ENCODE results near the gene ARHGAP10.

ARHGAP10 gene

DNA sequence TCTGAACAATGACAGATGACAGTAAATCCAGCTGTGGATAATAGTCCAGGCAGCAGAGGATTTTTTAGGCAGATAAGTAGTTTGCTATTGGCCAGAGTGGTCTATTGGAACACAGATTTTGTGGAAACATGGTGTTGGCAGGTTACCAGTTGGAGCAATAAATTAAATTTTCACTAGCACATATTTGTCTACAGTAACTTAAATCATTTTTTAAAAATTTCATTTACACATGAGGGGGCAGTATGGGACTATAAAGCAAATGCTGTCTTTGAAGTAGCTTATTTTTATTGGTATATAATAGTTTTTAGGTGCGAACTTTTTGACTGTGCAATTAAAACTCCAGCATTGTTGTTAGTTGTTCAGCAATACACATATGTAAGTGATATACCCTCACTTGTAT, 289.8 kb downstream of the ARHGAP10 start:
- H3K27me3 ChIP-seq, result no peaks in the 10 kb centered on the region
- no peaks in the 10 kb centered on the region for H3K9me3 ChIP-seq
- H3K36me3 ChIP-seq, result peaks cover 3% of the 10 kb centered on the region; the same call in 1 of the 2 replicates
- DNase-seq, result no peak
- H3K4me1 ChIP-seq, result peaks cover 6% of the 10 kb centered on the region
- no peak overlapping the region for H3K4me3 ChIP-seq (ENCODE audit: low read depth, low read length)
- TF ChIP-seq, protein P1, sequence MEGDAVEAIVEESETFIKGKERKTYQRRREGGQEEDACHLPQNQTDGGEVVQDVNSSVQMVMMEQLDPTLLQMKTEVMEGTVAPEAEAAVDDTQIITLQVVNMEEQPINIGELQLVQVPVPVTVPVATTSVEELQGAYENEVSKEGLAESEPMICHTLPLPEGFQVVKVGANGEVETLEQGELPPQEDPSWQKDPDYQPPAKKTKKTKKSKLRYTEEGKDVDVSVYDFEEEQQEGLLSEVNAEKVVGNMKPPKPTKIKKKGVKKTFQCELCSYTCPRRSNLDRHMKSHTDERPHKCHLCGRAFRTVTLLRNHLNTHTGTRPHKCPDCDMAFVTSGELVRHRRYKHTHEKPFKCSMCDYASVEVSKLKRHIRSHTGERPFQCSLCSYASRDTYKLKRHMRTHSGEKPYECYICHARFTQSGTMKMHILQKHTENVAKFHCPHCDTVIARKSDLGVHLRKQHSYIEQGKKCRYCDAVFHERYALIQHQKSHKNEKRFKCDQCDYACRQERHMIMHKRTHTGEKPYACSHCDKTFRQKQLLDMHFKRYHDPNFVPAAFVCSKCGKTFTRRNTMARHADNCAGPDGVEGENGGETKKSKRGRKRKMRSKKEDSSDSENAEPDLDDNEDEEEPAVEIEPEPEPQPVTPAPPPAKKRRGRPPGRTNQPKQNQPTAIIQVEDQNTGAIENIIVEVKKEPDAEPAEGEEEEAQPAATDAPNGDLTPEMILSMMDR (IDR thresholded peaks at IDR 0.05; ENCODE audit: low read depth, low read length), result 0 out of 2 replicates have a peak, but pooled peaks have one; percentile 4

DNA sequence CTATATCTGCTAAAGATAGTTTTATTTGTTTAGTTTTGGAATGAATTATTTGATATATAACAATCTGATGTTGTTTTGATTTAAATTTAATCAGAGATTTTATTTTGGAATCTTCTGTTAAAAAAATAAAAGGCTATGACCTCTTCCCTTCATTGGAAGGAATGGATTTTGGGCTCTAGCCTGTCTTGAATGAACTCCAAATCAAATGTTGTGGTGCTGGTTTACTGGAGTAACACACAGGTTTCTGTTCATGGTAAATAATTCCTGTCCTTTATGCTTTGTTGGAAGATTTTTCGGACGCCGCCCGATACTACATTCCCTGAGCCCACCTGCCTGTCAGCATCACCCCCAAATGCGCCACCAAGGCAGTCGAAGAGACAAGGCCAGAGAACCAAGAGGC, 291.1 kb downstream of the ARHGAP10 start:
- Histone ChIP-seq H3K4me3 (ENCODE audit: low read depth, low read length) (no peak overlapping the region), H3K27me3 (no peaks in the 10 kb centered on the region), H3K9me3 (no peaks in the 10 kb centered on the region), H3K36me3 (peaks cover 3% of the 10 kb centered on the region; the same call in 1 of the 2 replicates), H3K4me1 (peaks cover 6% of the 10 kb centered on the region)
- TF ChIP-seq, protein P1 (IDR thresholded peaks at IDR 0.05; ENCODE audit: low read depth, low read length), result no peak
- no peak for DNase-seq

DNA sequence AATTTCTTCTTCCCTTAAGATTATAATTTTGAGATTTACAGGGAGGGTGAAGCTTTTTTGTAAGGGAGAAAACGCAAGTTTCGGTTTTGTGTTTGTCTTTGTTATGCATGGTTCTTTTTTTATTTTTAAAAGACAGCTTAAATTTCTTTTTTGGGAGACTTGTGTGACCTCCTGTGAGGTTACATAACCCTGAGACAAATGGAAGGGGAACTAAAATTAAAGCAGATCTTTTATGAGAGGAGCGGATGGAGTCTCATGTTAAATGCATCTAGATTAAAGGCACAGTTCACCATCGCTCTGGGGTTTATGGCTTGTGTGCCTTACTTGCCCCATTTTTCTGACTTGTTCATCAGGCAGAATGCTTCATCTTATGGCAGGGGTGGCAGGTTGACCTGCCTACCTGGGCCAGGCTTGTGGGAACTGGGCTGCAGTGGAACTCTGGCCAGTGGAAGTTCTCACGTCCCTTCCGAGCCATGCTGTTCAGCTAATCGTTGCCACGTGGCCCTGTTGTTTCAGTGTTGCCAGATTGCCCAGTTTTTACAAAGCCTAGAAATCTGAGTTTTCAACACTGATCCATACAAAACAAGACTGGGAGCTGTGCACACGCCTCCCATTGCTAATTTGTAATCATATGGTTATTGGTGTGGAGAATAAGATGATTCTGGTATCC, 291.8 kb downstream of the ARHGAP10 start:
- Histone ChIP-seq H3K4me3 (ENCODE audit: low read depth, low read length) (no peak overlapping the region), H3K4me1 (peaks cover 6% of the 10 kb centered on the region), H3K36me3 (peaks cover 3% of the 10 kb centered on the region; the same call in 1 of the 2 replicates), H3K9me3 (no peaks in the 10 kb centered on the region), H3K27me3 (no peaks in the 10 kb centered on the region)
- DNase-seq, result no peak
- TF ChIP-seq, protein P1 (IDR thresholded peaks at IDR 0.05; ENCODE audit: low read depth, low read length), result no peak

DNA sequence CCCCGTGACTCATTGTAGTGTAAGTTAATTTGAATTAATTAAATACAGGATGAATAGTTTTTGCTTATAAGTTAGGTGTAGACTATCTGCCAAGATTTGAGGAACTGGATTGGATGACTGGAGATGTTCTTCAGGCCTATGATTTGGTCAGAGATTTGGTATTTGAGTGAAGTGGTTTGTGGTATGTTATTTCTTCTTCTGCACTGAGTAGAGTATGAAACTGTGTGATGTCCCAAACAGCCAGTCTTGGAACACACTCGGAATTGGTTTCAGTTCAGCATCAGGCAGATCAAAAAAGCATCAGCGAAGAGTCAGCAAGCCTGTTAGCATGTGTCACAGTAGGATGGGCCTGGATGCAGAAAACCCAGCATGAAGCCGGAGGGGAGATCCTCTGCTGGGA, 294.1 kb downstream of the ARHGAP10 start:
- TF ChIP-seq, protein P1 (IDR thresholded peaks at IDR 0.05; ENCODE audit: low read depth, low read length), result no peak
- Histone ChIP-seq H3K36me3 (peaks cover 3% of the 10 kb centered on the region; the same call in 1 of the 2 replicates), H3K9me3 (no peaks in the 10 kb centered on the region), H3K4me1 (peaks cover 6% of the 10 kb centered on the region), H3K27me3 (no peaks in the 10 kb centered on the region), H3K4me3 (ENCODE audit: low read depth, low read length) (no peak overlapping the region)
- no peak for DNase-seq

DNA sequence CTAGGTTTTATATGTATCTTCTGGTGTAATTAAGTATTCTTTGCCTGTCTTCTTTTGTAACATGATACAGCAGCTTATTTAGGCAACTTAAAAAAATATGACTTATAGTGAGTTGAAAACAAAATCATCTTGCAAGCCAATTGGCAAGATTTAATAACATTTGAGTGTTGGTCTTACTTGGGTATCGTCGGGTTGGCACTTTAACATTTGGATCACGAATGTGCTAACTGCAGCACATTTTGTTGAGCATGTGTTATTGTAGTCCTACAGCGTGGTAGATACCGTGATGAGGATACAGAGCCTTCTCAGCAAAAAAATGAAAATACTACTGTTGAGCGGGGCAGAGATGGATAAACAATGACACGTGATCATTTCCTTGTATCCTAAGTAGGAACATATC, 295.3 kb downstream of the ARHGAP10 start:
- Histone ChIP-seq H3K36me3 (peaks cover 3% of the 10 kb centered on the region; the same call in 1 of the 2 replicates), H3K4me1 (peaks cover 6% of the 10 kb centered on the region), H3K9me3 (no peaks in the 10 kb centered on the region), H3K27me3 (no peaks in the 10 kb centered on the region), H3K4me3 (ENCODE audit: low read depth, low read length) (no peak overlapping the region)
- DNase-seq, result no peak
- TF ChIP-seq, protein P1 (IDR thresholded peaks at IDR 0.05; ENCODE audit: low read depth, low read length), result no peak

DNA sequence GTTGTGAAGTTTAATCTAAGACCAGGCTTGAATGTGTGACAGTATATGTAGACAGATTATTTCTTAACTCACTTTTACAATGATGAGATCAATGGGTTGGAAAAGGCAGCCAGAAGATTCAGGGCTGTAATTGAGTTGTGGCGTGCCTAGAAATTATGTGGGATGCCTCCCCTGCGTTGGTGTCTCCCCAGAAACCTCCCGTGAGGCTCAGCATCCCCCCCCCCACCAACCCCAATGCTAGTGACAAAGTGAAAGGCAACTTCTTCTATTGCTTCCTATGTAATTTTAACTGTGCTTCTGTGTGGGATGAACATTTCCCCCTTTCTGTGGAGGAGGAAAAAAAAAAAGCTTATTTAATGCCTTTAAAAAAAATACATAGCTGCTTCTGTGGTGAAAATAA, 297.9 kb downstream of the ARHGAP10 start:
- TF ChIP-seq, protein P1 (IDR thresholded peaks at IDR 0.05; ENCODE audit: low read depth, low read length), result no peak
- H3K36me3 ChIP-seq, result peaks cover 3% of the 10 kb centered on the region; the same call in 1 of the 2 replicates
- no peaks in the 10 kb centered on the region for H3K9me3 ChIP-seq
- no peak overlapping the region for H3K4me3 ChIP-seq (ENCODE audit: low read depth, low read length)
- no peak for DNase-seq
- peaks cover 6% of the 10 kb centered on the region for H3K4me1 ChIP-seq
- H3K27me3 ChIP-seq, result no peaks in the 10 kb centered on the region
